Fibroblast of lung (primary cell): ENCODE data around the gene UGT1A5. TPM values are rescaled to one million over a fixed set of nuclear protein-coding genes. Genes with fewer than 3 reads are reported as not detected.

Experiments used
- DNase-seq, 2 donors: peaks; one replicate each; pipeline versions ENCODE4 v3.0.0 to v3.0.0-alpha.2; 2010; ENCODE audit warnings: low read depth in 2 of 2
- H2AFZ ChIP-seq: 2 replicates; pipeline ENCODE4 v1.5.1; 2012; ENCODE audit warnings: low read length, control low read depth, inconsistent platforms
- H3K27ac ChIP-seq: 2 replicates; pipeline ENCODE4 v1.5.1; 2011; ENCODE audit warnings: low read length, control low read depth; ENCODE audit not compliant: insufficient read depth
- H3K27me3 ChIP-seq: 2 replicates; pipeline ENCODE4 v1.5.1; 2011; ENCODE audit warnings: mild to moderate bottlenecking, low read length; ENCODE audit not compliant: control insufficient read depth, insufficient read depth
- H3K36me3 ChIP-seq: 2 replicates; pipeline ENCODE4 v1.5.1; 2011; ENCODE audit warnings: low read length; ENCODE audit not compliant: control insufficient read depth, insufficient read depth
- H3K4me1 ChIP-seq: 2 replicates; pipeline ENCODE4 v1.5.1; 2011; ENCODE audit warnings: low read length; ENCODE audit not compliant: control insufficient read depth, insufficient read depth; ENCODE audit errors: extremely low read depth
- H3K4me2 ChIP-seq: 2 replicates; pipeline ENCODE4 v1.5.1; 2011; ENCODE audit warnings: low read length, control low read depth; ENCODE audit not compliant: insufficient read depth; ENCODE audit errors: extremely low read depth
- H3K4me3 ChIP-seq, 4 experiments: fragments of 200-600 bp in 1 of 4; sonication (generic) in 1 of 4; replicated peaks in 1 of 4; 2 replicates each; pipeline ENCODE4 v1.5.1; 2011 to 2016; ENCODE audit warnings: low read length in 4 of 4, low read depth in 3 of 4, mild to moderate bottlenecking in 3 of 4, control low read depth in 2 of 4, inconsistent platforms in 1 of 4, mixed read lengths in 1 of 4; ENCODE audit not compliant: insufficient read depth in 1 of 4; ENCODE audit errors: control extremely low read depth in 1 of 4
- H3K79me2 ChIP-seq: 2 replicates; pipeline ENCODE4 v1.5.1; 2012; ENCODE audit warnings: mild to moderate bottlenecking, low read length, inconsistent platforms; ENCODE audit not compliant: control insufficient read depth, insufficient read depth
- H3K9ac ChIP-seq: 2 replicates; pipeline ENCODE4 v1.5.1; 2011; ENCODE audit warnings: mild to moderate bottlenecking, low read length, control low read depth; ENCODE audit not compliant: insufficient read depth
- H3K9me3 ChIP-seq: 2 replicates; pipeline ENCODE4 v1.5.1; 2012; ENCODE audit warnings: low read depth, low read length; ENCODE audit not compliant: control insufficient read depth, insufficient read depth
- H4K20me1 ChIP-seq: 2 replicates; pipeline ENCODE4 v1.5.1; 2011; ENCODE audit warnings: low read length; ENCODE audit not compliant: control insufficient read depth, insufficient read depth; ENCODE audit errors: extremely low read depth
- EZH2 ChIP-seq: IDR thresholded peaks from 2 replicates; pipeline ENCODE4 v1.5.1; 2012; ENCODE audit warnings: low read length, control low read depth, mild to moderate bottlenecking; ENCODE audit errors: missing control alignments
- polyA plus RNA-seq, 2 donors: library from polyadenylated mRNA; depleted of rRNA in 1 of 2; stranded (reverse) in 1 of 2; unstranded in 1 of 2; fragments of >200 nt; gene quantifications; 2 replicates each; pipeline ENCODE4 v1.2.1, GENCODE V29; 2011 to 2012; ENCODE audit warnings: missing spikeins in 1 of 2
- total RNA-seq: library from RNA; depleted of rRNA; stranded (reverse); fragments of >200 nt; gene quantifications from 2 replicates; pipeline ENCODE4 v1.2.1, GENCODE V29; 2014
- TF ChIP-seq, protein P1 (sequence below), 2 donors: IDR thresholded peaks in 1 of 2; conservative IDR thresholded peaks in 1 of 2; 1 replicate in 1 of 2; 2 replicates in 1 of 2; pipeline ENCODE4 v1.5.1; 2011 to 2012; ENCODE audit warnings: low read length in 2 of 2, control low read depth in 1 of 2, inconsistent platforms in 1 of 2, low read depth in 1 of 2, mild to moderate bottlenecking in 1 of 2

The UGT1A5 gene
- total and polyA plus RNA-seq, 2 donors (not counting 1 experiment from before 2014, with no cell fraction given), result not detected

DNA sequence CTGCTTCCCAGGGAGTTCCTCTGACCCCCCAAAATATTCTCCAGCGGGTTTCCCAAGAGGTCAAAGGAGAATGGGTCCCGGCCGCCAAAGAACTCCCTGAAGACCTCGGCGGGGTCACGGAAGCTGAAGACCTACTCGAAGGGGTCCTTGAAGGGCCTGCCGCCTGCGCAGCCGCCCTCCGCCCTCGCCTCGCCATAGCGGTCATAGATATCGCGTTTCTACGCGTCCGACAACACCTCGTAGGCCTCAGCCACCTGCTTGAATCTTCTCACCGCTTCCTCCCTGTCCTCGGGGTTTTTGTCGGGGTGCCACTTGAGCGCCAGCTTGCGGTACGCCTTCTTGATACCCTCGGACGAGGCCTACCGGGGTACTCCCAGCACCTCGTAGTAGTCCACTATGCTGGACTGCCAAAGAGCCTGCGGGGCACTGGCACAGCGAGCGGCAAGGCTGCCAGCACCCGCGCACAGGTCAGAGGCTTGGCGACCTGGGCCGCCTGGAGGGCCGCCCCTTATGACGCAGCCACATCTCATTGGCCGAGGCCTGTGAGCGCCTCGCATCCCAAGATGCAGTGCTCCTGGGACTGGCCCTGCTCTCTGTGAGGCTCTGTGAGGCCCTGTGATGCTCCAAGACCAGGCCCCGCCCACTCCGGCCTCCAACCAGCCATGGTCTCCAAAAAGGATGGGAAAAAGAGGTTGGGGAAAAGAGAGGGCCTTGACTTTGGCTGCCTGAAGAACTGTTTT is 42.3 kb downstream of the UGT1A5 start:
- no peak for TF ChIP-seq EZH2
- TF ChIP-seq, protein P1, sequence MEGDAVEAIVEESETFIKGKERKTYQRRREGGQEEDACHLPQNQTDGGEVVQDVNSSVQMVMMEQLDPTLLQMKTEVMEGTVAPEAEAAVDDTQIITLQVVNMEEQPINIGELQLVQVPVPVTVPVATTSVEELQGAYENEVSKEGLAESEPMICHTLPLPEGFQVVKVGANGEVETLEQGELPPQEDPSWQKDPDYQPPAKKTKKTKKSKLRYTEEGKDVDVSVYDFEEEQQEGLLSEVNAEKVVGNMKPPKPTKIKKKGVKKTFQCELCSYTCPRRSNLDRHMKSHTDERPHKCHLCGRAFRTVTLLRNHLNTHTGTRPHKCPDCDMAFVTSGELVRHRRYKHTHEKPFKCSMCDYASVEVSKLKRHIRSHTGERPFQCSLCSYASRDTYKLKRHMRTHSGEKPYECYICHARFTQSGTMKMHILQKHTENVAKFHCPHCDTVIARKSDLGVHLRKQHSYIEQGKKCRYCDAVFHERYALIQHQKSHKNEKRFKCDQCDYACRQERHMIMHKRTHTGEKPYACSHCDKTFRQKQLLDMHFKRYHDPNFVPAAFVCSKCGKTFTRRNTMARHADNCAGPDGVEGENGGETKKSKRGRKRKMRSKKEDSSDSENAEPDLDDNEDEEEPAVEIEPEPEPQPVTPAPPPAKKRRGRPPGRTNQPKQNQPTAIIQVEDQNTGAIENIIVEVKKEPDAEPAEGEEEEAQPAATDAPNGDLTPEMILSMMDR (conservative IDR thresholded peaks at IDR 0.05 in 1 of 2, IDR thresholded peaks at IDR 0.05 in 1 of 2; ENCODE audit: low read depth in 1 of 2, low read length in 2 of 2), result no peak
- Histone ChIP-seq H3K9ac (no peak overlapping the region), H4K20me1 (no peaks in the 10 kb centered on the region), H3K79me2 (no peaks in the 10 kb centered on the region), H3K36me3 (no peaks in the 10 kb centered on the region), H3K9me3 (no peaks in the 10 kb centered on the region), H3K4me2 (no peak overlapping the region), H3K4me1 (no peaks in the 10 kb centered on the region), H3K4me3 (no peak overlapping the region), H2AFZ (no peak overlapping the region), H3K27ac (no peak overlapping the region), H3K27me3 (no peaks in the 10 kb centered on the region)
- DNase-seq, result no peak

DNA sequence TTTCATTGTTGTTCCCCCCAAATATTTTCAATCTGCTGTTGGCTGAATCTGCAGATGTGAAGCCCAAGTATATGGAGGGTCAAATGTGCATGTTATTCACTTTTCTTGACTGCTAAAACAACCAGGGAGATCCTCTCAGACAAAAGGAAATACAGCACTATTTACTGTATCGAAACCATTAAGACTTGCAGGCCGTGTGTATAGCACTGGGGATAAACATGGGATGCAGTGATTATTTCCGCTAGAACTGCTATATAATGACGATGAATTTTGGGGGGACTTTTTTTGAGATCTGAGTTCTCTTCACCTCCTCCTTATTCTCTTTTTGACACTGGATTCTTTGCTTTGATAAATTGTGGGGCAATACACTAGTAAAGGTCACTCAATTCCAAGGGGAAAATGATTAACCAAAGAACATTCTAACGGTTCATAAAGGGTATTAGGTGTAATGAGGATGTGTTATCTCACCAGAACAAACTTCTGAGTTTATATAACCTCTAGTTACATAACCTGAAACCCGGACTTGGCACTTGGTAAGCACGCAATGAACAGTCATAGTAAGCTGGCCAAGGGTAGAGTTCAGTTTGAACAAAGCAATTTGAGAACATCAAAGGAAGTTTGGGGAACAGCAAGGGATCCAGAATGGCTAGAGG is 43.8 kb downstream of the UGT1A5 start:
- H3K79me2 ChIP-seq, result no peaks in the 10 kb centered on the region

DNA sequence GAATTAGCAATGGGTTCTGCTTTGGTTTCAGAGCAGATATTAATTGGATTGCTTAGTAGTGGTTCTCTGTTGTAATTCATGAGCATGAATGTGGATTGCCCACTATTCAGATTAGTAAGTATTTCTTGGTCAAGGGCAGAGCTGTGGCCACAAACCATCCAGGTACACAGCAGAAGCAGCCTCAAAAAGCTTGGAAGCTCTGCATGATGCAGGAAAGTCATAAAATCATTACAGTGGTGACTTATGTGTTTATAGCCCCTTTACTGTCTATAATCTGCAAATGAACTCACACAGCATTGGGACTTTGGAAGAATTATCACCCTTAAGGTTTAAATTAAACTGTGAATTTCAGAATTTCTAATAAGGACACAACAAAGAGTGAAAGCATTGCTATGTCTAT is 45.4 kb downstream of the UGT1A5 start:
- Histone ChIP-seq H3K4me2 (no peak overlapping the region), H3K79me2 (no peaks in the 10 kb centered on the region), H3K9me3 (no peaks in the 10 kb centered on the region), H3K27me3 (no peaks in the 10 kb centered on the region), H3K36me3 (no peaks in the 10 kb centered on the region), H4K20me1 (no peaks in the 10 kb centered on the region), H2AFZ (no peak overlapping the region), H3K9ac (no peak overlapping the region), H3K27ac (no peak overlapping the region), H3K4me3 (no peak overlapping the region), H3K4me1 (no peaks in the 10 kb centered on the region)
- TF ChIP-seq, protein P1 (conservative IDR thresholded peaks at IDR 0.05 in 1 of 2, IDR thresholded peaks at IDR 0.05 in 1 of 2; ENCODE audit: low read depth in 1 of 2, low read length in 2 of 2), result no peak
- no peak for TF ChIP-seq EZH2
- DNase-seq, result no peak

More for the DNA sequence above, 43.8 kb downstream of the UGT1A5 start:
- H2AFZ ChIP-seq, result no peak overlapping the region
- no peak overlapping the region for H3K27ac ChIP-seq
- no peak overlapping the region for H3K9ac ChIP-seq
- no peaks in the 10 kb centered on the region for H3K36me3 ChIP-seq
- no peak for TF ChIP-seq EZH2
- TF ChIP-seq, protein P1 (conservative IDR thresholded peaks at IDR 0.05 in 1 of 2, IDR thresholded peaks at IDR 0.05 in 1 of 2; ENCODE audit: low read depth in 1 of 2, low read length in 2 of 2), result no peak
- H3K27me3 ChIP-seq, result no peaks in the 10 kb centered on the region
- H3K4me1 ChIP-seq, result no peaks in the 10 kb centered on the region
- no peaks in the 10 kb centered on the region for H3K9me3 ChIP-seq
- no peaks in the 10 kb centered on the region for H4K20me1 ChIP-seq
- no peak overlapping the region for H3K4me3 ChIP-seq
- H3K4me2 ChIP-seq, result no peak overlapping the region
- DNase-seq, result no peak
